Stimulated activated CD8-positive, alpha-beta memory T cell treated with anti-CD3 and anti-CD28 coated beads, Interleukin-12 subunit alpha, Interleukin-12 subunit beta, amount 100 ng/mL, for 24 hours (primary cell): ENCODE data around the gene SKA3.
"Not testable (repeated sequence)": the region's sequence is repeated elsewhere in the genome, so short reads cannot be mapped to it uniquely, and the experiment has no call there.

Experiments
- DNase-seq: peaks from one replicate; pipeline ENCODE4 v3.0.0-alpha.2; 2020; ENCODE audit errors: extremely low read depth

Gene SKA3

GRCh38 chr13:21171420-21171819, 4.9 kb downstream of the SKA3 start:
- no peak for DNase-seq

- not testable (repeated sequence) for DNase-seq
These were observed 10.7 kb downstream of the SKA3 start for GRCh38 chr13:21165606-21166005.

- DNase-seq, result no peak
These were observed 11.7 kb downstream of the SKA3 start for GRCh38 chr13:21164631-21165030.

- no peak for DNase-seq
These were observed 24.0 kb downstream of the SKA3 start for GRCh38 chr13:21152251-21152899.

GRCh38 chr13:21150013-21150412, 26.3 kb downstream of the SKA3 start:
- DNase-seq, result no peak

- no peak for DNase-seq
These were observed 26.8 kb downstream of the SKA3 start for GRCh38 chr13:21149568-21149967.

- no peak for DNase-seq
These were observed 27.6 kb downstream of the SKA3 start for GRCh38 chr13:21148557-21149258.

GRCh38 chr13:21147827-21148226, 28.5 kb downstream of the SKA3 start:
- DNase-seq, result no peak

- DNase-seq, result no peak
These were observed 33.6 kb downstream of the SKA3 start for GRCh38 chr13:21142766-21143165.

- no peak for DNase-seq
These were observed 37.0 kb downstream of the SKA3 start for GRCh38 chr13:21139374-21139773.

GRCh38 chr13:21138561-21138960, 37.8 kb downstream of the SKA3 start:
- DNase-seq, result no peak

- DNase-seq, result no peak
These were observed 38.7 kb downstream of the SKA3 start for GRCh38 chr13:21137696-21138095.

GRCh38 chr13:21135833-21136232, 40.5 kb downstream of the SKA3 start:
- DNase-seq, result not testable (repeated sequence)

GRCh38 chr13:21134475-21134874, 41.9 kb downstream of the SKA3 start:
- DNase-seq, result no peak

- DNase-seq, result no peak
These were observed 43.3 kb downstream of the SKA3 start for GRCh38 chr13:21133077-21133476.

- no peak for DNase-seq
These were observed 46.2 kb downstream of the SKA3 start for GRCh38 chr13:21130116-21130515.

GRCh38 chr13:21124852-21125251, 51.5 kb downstream of the SKA3 start:
- no peak for DNase-seq

GRCh38 chr13:21123956-21124355, 52.4 kb downstream of the SKA3 start:
- no peak for DNase-seq

GRCh38 chr13:21121616-21122015, 54.7 kb downstream of the SKA3 start:
- DNase-seq, result no peak

- DNase-seq, result no peak
These were observed 56.2 kb downstream of the SKA3 start for GRCh38 chr13:21120191-21120590.

GRCh38 chr13:21119526-21119925, 56.8 kb downstream of the SKA3 start:
- DNase-seq, result no peak

GRCh38 chr13:21118180-21118579, 58.2 kb downstream of the SKA3 start:
- DNase-seq, result no peak

- no peak for DNase-seq
These were observed 59.1 kb downstream of the SKA3 start for GRCh38 chr13:21117104-21117809.
